ENCODE data around the gene UNK. TPM values are rescaled to one million over a fixed set of nuclear protein-coding genes. Genes with fewer than 3 reads are reported as not detected.
"Not testable (repeated sequence)": the region's sequence is repeated elsewhere in the genome, so short reads cannot be mapped to it uniquely, and the experiment has no call there.

UNK gene
- polyA plus RNA-seq, 2 of the 4 experiments (the other 2 are of a cell fraction) = 27.0 to 34.5 TPM

DNA sequence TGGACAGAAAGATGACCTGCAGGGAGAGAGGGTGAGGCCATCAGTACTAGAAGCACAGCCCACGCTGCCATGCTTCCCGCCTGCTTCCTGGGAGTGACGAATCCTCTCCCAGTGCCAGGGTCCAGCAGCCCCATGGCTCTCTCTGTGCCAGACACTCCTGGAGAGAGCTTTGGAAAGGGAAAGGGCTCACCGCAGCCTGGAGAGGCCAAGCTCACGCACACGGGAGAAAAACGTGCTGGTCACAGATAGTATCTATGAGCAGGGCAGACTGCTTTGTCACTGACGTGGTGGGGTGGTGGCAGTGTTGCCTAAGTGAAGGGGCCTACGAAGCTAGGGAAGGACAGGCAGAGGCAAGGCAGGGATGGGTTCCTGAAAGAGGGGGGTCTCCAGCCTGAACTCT is 65.1 kb downstream of the UNK start:
- no peak for TF ChIP-seq CHD2 (IDR thresholded peaks at IDR 0.05; ENCODE audit: low read length, partially characterized antibody)
- no peak for TF ChIP-seq FOSB (CRISPR knock-in tag; IDR thresholded peaks at IDR 0.05)
- TF ChIP-seq PHF8 (IDR thresholded peaks at IDR 0.05; ENCODE audit: borderline replicate concordance, low read depth) = no peak
- TF ChIP-seq SREBF2 (IDR thresholded peaks at IDR 0.05) = no peak
- TF ChIP-seq TFCP2L1 (CRISPR knock-in tag; IDR thresholded peaks at IDR 0.05) = no peak
- no peak for TF ChIP-seq JUN (IDR thresholded peaks at IDR 0.05)
- TF ChIP-seq KDM5A (IDR thresholded peaks at IDR 0.05) = no peak
- TF ChIP-seq, protein P1, sequence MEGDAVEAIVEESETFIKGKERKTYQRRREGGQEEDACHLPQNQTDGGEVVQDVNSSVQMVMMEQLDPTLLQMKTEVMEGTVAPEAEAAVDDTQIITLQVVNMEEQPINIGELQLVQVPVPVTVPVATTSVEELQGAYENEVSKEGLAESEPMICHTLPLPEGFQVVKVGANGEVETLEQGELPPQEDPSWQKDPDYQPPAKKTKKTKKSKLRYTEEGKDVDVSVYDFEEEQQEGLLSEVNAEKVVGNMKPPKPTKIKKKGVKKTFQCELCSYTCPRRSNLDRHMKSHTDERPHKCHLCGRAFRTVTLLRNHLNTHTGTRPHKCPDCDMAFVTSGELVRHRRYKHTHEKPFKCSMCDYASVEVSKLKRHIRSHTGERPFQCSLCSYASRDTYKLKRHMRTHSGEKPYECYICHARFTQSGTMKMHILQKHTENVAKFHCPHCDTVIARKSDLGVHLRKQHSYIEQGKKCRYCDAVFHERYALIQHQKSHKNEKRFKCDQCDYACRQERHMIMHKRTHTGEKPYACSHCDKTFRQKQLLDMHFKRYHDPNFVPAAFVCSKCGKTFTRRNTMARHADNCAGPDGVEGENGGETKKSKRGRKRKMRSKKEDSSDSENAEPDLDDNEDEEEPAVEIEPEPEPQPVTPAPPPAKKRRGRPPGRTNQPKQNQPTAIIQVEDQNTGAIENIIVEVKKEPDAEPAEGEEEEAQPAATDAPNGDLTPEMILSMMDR (IDR thresholded peaks at IDR 0.05) = no peak
- TF ChIP-seq JUNB (IDR thresholded peaks at IDR 0.05) = no peak
- no peak for TF ChIP-seq CEBPB (IDR thresholded peaks at IDR 0.05)
- TF ChIP-seq E2F6 (IDR thresholded peaks at IDR 0.05; ENCODE audit: borderline replicate concordance, low read depth) = no peak
- TF ChIP-seq MAFK (IDR thresholded peaks at IDR 0.05; ENCODE audit: partially characterized antibody) = no peak
- TF ChIP-seq POLR2A (IDR thresholded peaks at IDR 0.05; ENCODE audit: low read length) = no peak
- no peak for TF ChIP-seq HDAC2 (IDR thresholded peaks at IDR 0.05)
- TF ChIP-seq RFX5 (IDR thresholded peaks at IDR 0.05) = no peak
- FAIRE-seq = no peak
- ATAC-seq = no peak
- WGBS (ENCODE audit: missing lambda C conversion rate) = 86% methylated on average over 9 of the region's 9 CpGs
- no peak overlapping the region for H3K27ac ChIP-seq
- POLR2A ChIA-PET = no interaction called here
- no peak for DNase-seq (ENCODE audit: low read depth in 1 of 2, low spot score in 1 of 2)
- CTCF ChIA-PET = interaction anchor here (0.6 to 37.0 kb wide), 14 partner anchors 8 to 225 kb away, joined by 3 to 691 read pairs (median 8); partner anchors contain the start of genes GALK1, MRPL38, SMIM5 and TRIM47
- H3K4me2 ChIP-seq = no peak overlapping the region
- no peaks in the 10 kb centered on the region for H3K9me3 ChIP-seq
- no peak overlapping the region for H3K4me3 ChIP-seq
- peaks cover 46% of the 10 kb centered on the region for H3K4me1 ChIP-seq

- Histone ChIP-seq H3K4me1 (peaks cover 32% of the 10 kb centered on the region), H3K4me3 (no peak overlapping the region), H3K4me2 (no peak overlapping the region), H3K9me3 (no peaks in the 10 kb centered on the region), H3K27ac (no peak overlapping the region)
- WGBS (ENCODE audit: missing lambda C conversion rate) = 90% methylated on average over 12 of the region's 12 CpGs
- no peak for FAIRE-seq
- ChIA-PET CTCF (interaction anchor here (1.1 to 37.0 kb wide), 6 partner anchors 10 to 87 kb away, joined by 4 to 691 read pairs (median 49); partner anchors contain the start of genes GALK1 and TRIM47), POLR2A (interaction anchor here (1.7 kb wide), 1 partner anchor 71 kb away, joined by 4 read pairs; no protein-coding TSS in a partner anchor)
- no peak for DNase-seq (ENCODE audit: low read depth in 1 of 2, low spot score in 1 of 2)
- no peak for TF ChIP-seq BHLHE40 (IDR thresholded peaks at IDR 0.05; ENCODE audit: low read depth, low read length)
- no peak for TF ChIP-seq MAFK (IDR thresholded peaks at IDR 0.05; ENCODE audit: partially characterized antibody)
- no peak for TF ChIP-seq ZFP36 (IDR thresholded peaks at IDR 0.05; ENCODE audit: borderline replicate concordance, partially characterized antibody)
- TF ChIP-seq, protein P2, sequence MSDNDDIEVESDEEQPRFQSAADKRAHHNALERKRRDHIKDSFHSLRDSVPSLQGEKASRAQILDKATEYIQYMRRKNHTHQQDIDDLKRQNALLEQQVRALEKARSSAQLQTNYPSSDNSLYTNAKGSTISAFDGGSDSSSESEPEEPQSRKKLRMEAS (IDR thresholded peaks at IDR 0.05) = no peak
- TF ChIP-seq, protein P3, sequence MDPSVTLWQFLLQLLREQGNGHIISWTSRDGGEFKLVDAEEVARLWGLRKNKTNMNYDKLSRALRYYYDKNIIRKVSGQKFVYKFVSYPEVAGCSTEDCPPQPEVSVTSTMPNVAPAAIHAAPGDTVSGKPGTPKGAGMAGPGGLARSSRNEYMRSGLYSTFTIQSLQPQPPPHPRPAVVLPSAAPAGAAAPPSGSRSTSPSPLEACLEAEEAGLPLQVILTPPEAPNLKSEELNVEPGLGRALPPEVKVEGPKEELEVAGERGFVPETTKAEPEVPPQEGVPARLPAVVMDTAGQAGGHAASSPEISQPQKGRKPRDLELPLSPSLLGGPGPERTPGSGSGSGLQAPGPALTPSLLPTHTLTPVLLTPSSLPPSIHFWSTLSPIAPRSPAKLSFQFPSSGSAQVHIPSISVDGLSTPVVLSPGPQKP (IDR thresholded peaks at IDR 0.05; ENCODE audit: low read depth, low read length) = no peak
- TF ChIP-seq MAZ (IDR thresholded peaks at IDR 0.05; ENCODE audit: borderline replicate concordance, low read depth, low read length) = no peak
- TF ChIP-seq NPAS2 (CRISPR knock-in tag; IDR thresholded peaks at IDR 0.05; ENCODE audit: borderline replicate concordance) = no peak
- no peak for TF ChIP-seq KDM1A (IDR thresholded peaks at IDR 0.05; ENCODE audit: low read depth)
- TF ChIP-seq CHD4 (IDR thresholded peaks at IDR 0.05; ENCODE audit: borderline replicate concordance) = no peak
- TF ChIP-seq EP300 (IDR thresholded peaks at IDR 0.05) = no peak
- no peak for TF ChIP-seq ZNF302 (CRISPR knock-in tag; IDR thresholded peaks at IDR 0.05)
- no peak for TF ChIP-seq HOXA7 (CRISPR knock-in tag; IDR thresholded peaks at IDR 0.05)
- no peak for TF ChIP-seq CBX2 (IDR thresholded peaks at IDR 0.05; ENCODE audit: borderline replicate concordance, low read depth)
- ATAC-seq = no peak
These were observed 66.5 kb downstream of the UNK start for GRCh38 chr17:75850928-75851692.

DNA sequence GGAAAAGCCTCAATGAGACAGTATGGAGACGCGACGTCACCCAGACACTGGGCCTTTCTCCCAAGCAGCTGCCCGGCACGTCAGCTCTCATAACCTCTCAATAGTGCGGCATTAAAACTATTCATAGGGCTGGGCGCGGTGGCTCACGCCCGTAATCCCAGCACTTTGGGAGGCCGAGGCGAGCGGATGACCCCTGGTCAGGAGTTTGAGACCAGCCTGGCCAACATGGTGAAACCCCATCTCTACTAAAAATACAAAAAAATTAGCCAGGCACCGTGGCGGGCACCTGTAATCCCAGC is 67.0 kb downstream of the UNK start:
- not testable (repeated sequence) for H3K4me3 ChIP-seq; H3K27ac ChIP-seq; ATAC-seq; FAIRE-seq; H3K4me2 ChIP-seq; DNase-seq (ENCODE audit: low read depth in 1 of 2, low spot score in 1 of 2); H3K9me3 ChIP-seq
- 97% methylated on average over 15 of the region's 15 CpGs for WGBS (ENCODE audit: missing lambda C conversion rate)
- H3K4me1 ChIP-seq = peaks cover 31% of the 10 kb centered on the region
- ChIA-PET POLR2A (interaction anchor here (1.7 kb wide), 1 partner anchor 72 kb away, joined by 4 read pairs; no protein-coding TSS in a partner anchor), CTCF (interaction anchor here (1.5 to 37.0 kb wide), 4 partner anchors 10 to 87 kb away, joined by 6 to 691 read pairs (median 168); partner anchors contain the start of genes GALK1 and TRIM47)
